Measurements from ENCODE around the gene MRPS26.
"Not testable (repeated sequence)": the region's sequence is repeated elsewhere in the genome, so short reads cannot be mapped to it uniquely, and the experiment has no call there.

Gene MRPS26

DNA sequence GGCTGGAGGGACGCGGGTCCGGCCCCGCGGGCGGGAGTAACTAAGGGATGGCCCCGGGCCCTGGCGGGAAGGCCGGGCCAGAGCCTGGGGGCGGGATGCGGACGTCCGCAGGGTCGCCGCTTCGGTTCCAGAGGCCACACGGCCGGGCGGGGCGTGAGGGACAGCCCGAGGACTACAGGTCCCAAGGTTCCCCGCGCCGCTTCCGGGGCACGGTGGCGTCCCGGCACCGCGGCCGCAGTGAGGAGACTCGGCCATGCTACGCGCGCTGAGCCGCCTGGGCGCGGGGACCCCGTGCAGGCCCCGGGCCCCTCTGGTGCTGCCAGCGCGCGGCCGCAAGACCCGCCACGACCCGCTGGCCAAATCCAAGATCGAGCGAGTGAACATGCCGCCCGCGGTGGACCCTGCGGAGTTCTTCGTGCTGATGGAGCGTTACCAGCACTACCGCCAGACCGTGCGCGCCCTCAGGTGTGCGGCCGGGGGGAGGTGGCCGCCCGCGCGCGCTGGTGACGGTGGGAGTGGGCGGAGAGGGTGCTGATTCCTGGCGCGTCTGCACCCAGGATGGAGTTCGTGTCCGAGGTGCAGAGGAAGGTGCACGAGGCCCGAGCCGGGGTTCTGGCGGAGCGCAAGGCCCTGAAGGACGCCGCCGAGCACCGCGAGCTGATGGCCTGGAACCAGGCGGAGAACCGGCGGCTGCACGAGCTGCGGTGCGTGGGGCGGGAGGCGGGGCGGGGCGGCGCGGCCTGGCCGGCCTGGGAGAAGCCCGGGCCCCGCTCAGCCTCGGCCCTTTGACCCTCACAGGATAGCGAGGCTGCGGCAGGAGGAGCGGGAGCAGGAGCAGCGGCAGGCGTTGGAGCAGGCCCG is at the start of gene MRPS26:
Gene MRPS26 (plus strand): TSS at position 237 of the 861 bp plus-strand sequence. CDS start 17 bp downstream, at position 254.
- peak; percentile 77 for DNase-seq

DNA sequence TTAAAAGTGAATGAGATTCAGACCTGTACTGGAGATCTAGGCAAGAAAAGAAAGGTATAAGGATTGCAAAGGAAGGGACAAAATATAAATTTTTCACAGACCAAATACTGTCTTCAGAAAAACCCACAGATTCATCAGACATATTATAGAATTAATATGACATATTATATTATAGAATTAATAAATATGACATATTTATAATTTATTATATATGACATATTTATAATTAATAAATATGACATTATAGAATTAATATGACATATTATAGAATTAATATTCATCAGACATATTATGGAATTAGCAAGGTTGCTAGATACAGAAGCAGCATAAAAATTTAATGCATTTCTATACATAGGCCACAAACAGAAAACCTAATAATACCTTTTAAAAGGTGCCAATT is 47.1 kb upstream of the MRPS26 start:
- DNase-seq: no peak

DNA sequence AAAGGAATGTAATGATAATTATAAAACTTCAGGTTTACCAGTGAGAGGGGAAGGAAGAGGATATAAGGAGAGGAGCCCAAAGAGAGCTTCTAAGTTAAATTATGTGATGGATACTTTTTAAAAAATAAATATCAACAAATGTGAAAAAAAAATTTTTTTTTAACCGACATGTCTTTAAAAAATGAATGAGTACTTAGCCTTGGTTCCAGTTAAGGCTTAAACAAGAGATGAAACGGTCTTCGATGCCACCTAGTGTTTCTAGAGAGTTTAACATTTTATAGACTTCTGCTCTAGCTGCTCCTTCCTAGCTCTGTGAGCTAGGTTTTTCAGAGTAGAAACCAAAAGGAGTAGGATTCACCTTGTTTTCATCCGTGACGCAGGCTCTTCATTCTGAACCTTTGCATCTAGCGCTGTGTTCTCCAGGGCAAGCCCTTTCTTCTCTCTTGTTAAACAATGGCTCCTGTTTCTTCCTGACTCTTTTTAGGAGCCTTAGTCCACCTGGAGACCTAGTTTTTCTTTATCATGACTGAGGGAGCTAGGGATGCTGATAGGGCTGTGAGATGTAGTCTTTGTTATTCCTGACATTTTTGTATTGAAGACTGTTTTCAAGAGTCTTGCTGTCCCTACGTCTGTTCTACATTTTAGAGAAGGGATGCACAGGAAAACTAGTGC is 44.9 kb upstream of the MRPS26 start:
- peak; percentile 46 for DNase-seq

DNA sequence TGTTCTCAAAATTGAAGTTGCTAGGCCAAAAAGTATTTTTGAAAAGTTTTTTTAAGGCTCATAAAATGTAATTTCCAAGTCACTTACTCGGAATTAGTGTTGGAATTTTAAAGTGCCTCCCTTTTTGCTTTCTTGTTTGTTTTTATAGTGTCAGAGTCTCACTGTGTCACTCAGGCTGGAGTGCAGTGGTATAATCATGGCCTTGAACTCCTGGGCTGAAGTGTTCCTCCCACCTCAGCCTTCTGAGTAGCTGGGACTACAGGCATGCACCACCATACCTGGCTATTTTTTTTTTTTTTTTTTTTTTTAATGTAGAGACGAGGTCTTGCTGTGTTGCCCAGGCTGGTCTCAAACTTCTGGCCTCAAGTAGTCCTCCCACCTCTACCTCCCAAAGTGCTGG is 42.4 kb upstream of the MRPS26 start:
- no peak for DNase-seq

DNA sequence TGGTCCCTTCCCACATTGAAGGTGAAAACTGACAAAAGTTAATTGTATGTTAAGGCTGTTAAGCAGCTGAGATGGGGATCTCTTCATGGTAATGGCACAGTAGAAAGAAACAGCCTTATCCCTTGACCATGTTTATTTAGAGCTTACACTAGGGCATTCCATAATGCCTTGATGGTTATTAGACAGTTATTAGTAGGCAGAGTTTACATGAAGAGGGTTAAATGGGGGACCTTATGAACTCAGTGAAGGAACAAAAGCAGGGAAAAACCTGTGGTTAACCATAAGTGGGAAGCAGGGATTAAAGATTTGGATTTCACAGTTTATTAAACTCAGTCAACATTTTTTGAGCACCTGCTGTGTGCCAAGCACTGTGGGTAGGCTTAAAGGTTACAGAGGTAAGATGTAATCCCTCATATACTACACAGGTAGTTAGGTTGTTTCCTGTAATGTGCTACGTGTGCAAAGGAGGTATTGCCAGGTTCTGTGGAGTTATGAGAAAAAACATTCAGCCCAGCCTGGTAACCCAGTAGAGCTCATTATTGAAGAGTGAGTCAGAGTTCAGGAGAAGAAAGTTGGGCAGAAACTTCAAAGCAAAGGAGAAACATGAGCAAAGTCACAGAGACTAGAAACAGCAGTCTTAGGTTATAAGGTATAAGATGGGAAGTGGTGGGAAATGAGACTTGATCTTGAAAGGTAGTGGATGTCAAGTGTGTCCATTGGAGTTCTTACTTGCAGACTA is 34.7 kb upstream of the MRPS26 start:
- DNase-seq: no peak

DNA sequence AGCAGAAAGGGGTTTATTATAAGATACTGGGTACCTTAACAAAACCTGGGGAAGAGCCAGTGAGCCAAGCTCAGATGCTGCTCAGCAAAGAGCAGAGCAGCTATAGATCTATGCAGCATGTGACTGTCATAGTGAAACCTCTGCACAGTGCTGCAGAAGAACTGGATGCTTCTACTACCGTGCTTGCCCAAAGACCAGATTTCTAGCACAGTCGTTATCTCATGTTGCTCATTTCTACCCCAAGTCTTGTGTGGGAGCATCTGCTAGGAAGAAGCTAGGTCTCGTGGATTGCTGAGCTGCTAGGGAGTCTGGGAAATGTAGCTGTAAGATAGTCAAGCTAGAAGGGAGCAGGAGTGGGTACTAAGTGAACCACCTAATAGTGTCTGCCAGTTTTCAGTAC is 34.1 kb upstream of the MRPS26 start:
- DNase-seq: no peak

DNA sequence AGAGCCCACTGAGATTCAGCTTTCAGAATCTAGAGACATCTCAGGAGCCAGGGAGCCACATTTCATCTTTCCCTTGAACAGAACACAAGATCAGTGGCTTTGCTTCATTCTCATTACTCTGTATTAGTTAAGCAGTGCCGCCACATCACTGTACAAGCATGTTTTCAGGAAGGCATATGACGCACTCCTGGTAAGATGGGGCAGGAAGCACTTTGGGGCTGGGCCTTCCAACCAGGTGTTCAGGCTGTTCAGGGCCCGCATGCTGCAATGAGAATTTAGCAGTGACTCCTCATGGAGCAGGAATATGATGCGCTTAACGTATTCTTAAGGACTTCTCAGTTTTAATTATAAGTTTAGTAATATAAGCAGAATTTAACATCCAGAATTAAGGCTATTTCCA is 32.1 kb upstream of the MRPS26 start:
- no peak for DNase-seq

DNA sequence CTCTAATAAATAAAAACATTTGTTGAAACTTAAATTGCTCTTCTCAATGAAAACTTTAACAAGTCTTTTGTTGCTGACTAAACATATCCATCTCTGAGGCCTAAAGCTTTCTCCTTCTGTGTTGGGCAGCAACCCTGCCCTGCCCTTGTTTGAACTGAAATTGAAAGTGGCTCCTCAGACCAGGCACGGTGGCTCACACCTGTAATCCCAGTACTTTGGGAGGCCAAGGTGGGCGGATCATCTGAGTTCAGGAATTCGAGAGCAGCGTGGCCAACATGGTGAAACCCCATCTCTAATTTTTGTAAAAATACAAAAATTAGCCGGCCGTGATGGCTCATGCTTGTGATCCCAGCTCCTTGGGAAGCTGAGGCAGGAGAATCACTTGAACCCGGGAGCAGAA is 31.7 kb upstream of the MRPS26 start:
- DNase-seq: no peak

DNA sequence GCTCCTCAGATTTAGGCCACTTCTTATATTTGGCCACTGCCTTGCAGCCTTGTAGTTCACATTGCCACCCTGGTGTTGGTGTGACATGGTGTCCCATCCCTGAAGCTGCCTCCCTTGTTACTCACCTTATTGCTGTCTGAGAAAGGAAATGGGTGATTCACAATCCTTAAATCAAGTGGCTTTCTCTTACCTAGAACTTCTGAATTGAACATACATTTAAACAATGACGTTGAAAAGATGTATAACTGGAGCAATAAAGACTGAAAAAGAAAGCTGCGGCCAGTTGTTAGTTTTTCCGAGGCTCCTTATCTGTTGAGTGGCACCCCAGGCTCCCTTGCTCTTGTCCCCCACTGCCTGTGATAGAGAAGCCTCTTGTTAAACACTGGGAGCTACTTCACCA is 31.2 kb upstream of the MRPS26 start:
- DNase-seq: no peak

DNA sequence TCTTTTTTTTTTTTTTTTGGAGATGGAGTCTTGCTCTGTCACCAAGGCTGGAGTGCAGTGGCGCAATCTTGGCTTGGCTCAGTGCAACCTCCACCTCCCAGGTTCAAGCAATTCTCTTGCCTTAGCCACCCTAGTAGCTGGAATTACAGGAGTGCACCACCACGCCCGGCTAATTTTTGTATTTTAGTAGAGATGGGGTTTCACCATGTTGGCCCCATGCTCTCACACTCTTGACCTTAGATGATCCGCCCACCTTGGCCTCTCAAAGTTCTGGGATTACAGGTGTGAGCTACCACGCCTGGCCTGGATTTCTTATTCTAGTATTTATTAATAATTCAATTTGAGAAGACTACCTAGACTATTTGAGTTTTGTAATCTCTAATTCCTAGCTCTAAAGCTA is 30.6 kb upstream of the MRPS26 start:
- not testable (repeated sequence) for DNase-seq

DNA sequence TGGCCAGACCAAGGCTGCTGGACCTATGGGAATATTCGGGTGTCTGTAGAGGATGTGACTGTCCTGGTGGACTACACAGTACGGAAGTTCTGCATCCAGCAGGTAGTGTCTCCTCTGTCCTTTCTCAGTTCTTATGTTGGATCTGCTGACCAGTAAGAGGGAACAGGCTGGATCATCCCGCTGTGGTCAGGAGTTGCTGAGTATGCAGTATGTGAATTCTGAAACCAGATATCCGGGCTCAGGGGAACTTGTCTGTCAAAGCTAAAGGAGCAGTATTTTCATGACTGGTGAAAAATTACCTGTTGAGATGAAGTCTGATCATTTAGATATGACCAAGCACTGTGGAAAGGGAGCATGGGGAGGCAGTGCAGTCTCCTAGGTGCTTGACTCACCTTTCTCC is 24.5 kb upstream of the MRPS26 start:
- no peak for DNase-seq

DNA sequence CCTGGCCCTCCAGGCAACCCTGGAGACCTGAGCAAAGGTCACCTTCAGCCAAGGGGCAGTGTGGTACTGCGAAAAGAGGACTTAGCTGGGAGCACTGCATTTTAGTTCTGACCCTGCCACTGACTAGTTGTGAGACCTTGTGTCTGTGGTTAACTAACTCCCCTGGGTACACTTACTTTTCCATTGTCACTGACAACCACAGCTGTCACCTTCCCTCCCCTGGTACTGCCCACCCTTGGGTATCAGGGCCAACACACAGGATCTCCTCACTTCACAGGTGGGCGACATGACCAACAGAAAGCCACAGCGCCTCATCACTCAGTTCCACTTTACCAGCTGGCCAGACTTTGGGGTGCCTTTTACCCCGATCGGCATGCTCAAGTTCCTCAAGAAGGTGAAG is 24.1 kb upstream of the MRPS26 start:
- no peak for DNase-seq

DNA sequence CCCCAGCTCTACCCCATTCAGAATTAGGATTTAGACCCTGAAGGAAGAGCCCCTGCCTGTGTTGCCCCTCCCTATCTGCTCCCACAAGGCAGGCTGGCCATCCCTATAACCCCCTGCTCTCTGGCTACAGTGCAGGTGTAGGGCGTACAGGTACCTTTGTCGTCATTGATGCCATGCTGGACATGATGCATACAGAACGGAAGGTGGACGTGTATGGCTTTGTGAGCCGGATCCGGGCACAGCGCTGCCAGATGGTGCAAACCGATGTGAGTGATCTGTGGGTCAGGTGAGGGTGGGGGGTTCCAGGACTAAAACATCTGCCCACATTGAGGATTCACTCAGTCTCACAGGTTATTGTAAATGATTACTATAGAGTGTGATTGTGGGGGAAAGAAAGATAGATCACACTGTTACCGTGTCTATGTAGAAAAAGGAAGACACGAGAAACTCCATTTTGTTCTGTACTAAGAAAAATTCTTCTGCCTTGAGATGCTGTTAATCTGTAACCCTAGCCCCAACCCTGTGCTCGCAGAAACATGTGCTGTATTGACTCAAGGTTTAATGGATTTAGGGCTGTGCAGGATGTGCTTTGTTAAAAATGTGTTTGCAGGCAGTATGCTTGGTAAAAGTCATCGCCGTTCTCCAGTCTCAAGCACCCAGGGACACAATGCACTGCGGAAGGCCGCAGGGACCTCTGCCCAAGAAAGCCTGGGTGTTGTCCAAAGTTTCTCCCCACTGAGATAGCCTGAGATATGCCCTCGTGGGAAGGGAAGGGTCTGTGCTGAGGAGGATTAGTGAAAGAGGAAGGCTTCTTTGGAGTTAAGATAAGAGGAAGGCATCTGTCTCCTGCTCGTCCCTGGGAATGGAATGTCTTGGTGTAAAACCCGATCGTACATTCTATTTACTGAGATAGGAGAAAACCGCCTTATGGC is 23.0 kb upstream of the MRPS26 start:
- not testable (repeated sequence) for DNase-seq

DNA sequence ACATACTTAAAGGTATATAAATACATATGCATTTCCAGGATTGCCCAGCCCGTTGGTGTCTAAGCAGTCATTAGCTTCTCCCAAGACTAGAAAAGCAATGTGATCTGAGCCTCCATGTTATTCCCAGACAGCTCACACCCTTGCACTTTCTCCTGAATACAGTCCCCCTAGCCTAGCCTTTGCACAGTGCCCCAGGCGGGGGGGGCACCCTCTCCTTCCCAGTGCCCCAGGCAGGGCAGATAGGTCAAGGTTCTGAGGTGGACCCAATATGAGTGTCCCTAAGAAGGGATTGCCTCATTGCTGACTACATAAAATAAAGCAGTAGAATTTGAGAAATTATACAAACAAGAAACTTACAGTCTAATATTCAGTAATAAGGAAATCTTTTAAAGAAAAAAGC is 17.9 kb upstream of the MRPS26 start:
- no peak for DNase-seq

DNA sequence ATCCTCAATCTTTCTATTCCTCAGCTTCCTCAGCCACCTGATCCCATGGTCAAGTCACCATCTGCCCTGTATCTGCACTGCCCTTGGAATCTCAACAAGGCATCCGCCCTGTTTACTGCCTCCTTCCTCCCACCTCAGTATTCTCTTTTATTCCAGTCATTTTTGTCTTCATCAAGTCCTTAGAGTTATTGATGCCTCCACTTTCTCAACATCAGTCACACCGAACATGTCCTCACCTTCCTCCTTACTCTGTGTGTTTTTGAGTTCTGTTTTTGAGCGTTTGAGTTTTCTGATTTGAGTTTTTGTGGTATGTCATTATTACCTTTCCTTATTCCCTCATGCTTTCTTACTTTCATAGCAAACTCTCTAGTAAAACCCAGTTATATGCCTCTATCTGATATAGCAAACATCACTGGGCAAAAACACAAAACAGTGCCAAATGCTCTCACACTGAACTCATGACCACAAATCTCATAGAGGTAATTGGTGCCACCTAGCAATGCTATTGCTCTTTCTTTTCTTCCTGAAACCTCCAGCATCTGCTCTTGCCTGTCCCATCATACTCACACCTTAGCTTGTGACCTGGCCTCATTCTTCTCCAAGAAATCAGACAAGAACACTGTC is 14.2 kb upstream of the MRPS26 start:
- no peak for DNase-seq

DNA sequence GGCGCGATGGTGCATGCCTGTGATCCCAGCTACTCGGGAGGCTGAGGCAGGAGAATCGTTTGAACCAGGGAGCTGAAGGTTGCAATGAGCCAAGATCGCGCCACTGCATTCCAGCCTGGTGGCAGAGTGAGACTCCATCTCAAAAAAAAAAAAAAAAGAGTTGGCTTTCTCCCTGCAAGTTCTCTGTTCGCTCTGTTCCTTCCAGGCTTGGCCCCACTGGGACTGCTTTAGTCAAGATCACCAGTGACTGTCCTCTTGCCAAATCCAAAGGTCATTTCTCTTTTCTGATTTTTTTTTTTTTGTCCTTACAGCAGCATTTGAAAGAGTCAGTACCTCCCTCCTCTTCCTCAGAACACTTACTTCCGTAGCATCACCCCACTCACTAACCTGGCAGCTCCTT is 13.2 kb upstream of the MRPS26 start:
- no peak for DNase-seq

DNA sequence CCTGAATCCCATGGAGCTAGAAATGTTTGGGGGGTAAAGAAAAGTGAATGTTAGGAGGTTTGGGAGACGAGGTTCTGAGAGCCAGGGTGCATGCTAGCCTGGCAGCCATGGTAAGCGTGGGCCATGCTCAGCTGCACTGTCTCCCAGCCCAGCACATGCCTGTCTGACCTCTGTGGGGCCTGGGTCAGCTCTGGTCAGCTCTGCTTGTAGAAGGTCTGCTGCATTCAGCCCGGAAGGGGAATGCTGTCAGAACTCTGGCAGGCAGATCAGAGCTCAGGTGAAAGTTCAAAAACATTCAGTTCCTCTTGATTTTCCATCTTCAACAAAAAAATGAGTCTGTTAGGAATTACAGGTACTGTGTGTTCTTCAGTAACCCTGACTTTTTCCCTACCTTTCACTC is 8.2 kb upstream of the MRPS26 start:
- DNase-seq: no peak

DNA sequence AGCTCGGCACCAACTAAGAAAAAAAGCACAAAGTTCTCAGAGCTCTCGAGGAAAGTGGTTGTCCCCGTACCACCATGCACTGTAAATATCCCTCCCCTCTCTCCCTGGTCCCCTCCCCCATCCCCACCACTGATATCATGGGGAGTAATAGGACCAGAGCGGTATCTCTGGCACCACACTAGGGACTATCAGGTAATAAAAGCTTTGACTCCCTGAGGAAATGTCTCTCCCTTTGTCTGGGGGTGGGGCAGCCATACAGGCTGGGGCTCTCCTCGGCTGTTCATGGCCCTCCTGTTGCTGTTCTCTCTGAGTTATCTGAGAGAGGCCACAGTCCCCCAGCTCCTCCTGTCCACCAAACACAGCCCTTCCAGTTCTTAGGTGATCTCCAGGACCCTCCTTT is 7.4 kb upstream of the MRPS26 start:
- DNase-seq: no peak

DNA sequence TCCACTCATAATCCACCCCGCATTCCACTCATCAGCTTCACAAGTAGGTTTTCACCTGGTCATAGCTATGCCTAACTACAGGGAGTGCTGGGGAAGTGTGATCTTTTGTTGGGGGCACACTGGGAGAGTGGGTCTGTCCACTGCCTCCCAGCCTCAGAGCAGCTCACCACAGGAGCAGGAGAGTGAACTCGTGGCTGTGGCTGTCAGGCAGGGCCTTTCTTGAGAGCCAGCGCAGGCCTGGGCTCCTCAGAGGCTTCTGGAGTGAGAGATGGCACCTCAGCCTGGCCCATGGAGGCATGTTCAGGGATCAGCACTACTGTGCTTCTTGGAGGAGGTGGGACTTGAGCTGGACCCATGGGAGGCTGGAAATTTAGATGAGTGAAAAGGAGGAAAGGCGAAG is 6.4 kb upstream of the MRPS26 start:
- no peak for DNase-seq

DNA sequence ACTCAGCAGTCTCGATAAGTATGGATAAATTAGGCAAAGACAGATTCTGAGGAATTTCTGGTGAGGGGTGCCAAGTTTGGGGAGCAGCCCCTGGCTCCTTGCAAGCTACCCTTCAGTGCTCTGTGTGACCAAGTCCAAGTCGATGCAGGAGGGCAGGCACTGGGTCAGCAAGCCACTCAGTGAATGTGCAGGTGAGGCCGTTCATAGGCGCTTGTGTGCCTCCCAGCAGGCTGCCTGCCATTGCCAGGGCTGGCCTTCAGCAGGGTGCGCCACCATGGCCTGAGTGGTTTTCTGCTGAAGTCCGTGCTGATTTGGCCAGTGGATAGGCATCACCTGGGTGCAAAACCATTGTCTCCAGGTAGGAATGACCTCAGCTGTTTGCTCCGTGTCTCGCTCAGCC is 5.8 kb upstream of the MRPS26 start:
- DNase-seq: no peak

DNA sequence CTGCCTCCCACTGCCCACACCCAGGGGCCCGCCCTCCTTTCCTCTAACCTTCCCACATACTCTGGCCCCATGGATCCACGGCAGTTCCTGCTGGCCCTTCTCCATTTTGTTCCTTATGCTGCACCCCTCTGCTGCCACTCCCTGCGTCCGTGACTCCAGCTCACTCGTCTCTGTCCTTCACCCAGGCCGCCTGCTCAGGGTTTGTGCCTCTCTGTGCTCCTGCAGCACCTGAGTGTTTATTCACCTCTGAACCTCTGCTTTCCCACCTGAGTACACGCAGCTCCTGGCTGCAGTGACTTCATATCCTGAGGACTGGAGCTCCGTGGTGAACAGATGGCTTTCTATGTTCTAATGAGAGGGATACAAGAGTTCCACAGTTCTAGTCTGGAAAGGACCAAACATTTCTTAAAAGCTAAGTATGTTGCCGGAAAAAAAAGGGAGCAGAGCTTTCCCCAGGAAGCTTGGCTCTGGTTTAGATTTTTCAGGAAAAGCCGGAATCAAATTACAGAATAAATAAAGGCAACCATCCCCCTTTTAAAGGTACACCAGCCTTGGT is 3.9 kb upstream of the MRPS26 start:
- DNase-seq: no peak

DNA sequence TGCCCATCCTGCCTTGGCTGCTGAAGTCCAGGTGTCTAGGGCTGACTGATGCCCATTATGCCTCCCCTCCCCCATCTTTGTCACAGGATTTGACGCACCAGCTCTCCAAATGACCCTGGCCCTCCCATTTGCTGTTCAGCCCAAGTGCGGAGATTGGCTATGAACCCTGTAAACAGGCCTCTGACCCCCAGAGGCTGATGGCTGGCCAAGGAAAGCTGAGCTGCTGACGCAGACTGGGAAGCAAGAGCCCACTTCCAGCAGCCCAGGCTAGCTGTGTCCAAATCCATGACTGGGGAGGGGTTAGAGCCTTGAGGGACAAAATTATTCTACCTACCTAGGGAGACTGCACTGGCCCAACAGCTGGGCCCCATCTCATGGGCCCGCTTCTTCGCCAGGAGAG is 3.2 kb upstream of the MRPS26 start:
- no peak for DNase-seq

Data from CD4-positive, alpha-beta T cell treated with Interleukin-10 for 1 hour (primary cell).